ENCODE data around the gene RRAS2. TPM values are rescaled to one million over a fixed set of nuclear protein-coding genes. Genes with fewer than 3 reads are reported as not detected.

RRAS2 gene
- total and polyA plus RNA-seq, 2 donors (not counting 3 experiments of a cell fraction or from before 2014, with no cell fraction given), result 30.1 to 80.5 TPM

DNA sequence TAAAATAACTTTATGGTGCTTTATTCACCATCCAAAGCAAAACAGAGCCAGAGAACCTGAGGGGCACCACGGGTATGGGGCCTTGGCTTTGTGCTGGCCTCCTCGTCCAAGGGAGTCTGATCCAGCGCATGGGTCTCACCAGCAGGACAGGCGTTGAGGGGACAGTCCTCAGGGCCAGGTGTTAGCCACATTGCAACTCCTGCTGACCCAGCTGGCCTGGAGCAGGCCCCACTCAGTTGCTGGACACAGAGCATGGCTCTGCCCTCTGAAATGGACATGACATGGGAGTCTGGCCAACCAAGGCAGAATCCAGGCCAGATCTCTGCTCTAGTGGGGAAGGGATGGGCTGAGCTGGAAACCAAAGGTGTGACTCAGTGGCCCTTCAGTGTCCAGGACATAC lies 116.2 kb downstream of the RRAS2 start:
- intact Hi-C loops (cut with micrococcal nuclease), result no loop called here
- no peak overlapping the region for H3K4me2 ChIP-seq (ENCODE audit: insufficient read depth, low read length)
- H3K27me3 ChIP-seq (ENCODE audit: control insufficient read depth in 2 of 2, insufficient read depth in 2 of 2, low read length in 2 of 2), result peaks cover 15 to 20% of the 10 kb centered on the region in 2 experiments
- no peak overlapping the region for H2AFZ ChIP-seq (ENCODE audit: low read depth, low read length)
- H4K20me1 ChIP-seq (replicated peaks; ENCODE audit: control insufficient read depth, extremely low read depth, insufficient read depth, low read length), result no peaks in the 10 kb centered on the region
- no peak overlapping the region for H3K9ac ChIP-seq (replicated peaks; ENCODE audit: extremely low read depth, insufficient read depth, low read length)
- no peaks in the 10 kb centered on the region for H3K9me1 ChIP-seq (replicated peaks; ENCODE audit: control insufficient read depth, extremely low read depth, insufficient read depth, low read length)
- no TSS peak for BruUV-seq (replicated peaks)
- no peaks in the 10 kb centered on the region for H3K9me3 ChIP-seq (replicated peaks; ENCODE audit: control insufficient read depth, insufficient read depth, low read length)
- H3K27ac ChIP-seq (ENCODE audit: insufficient read depth, low read depth, low read length), result no peak overlapping the region
- no peak for TF ChIP-seq POLR2A (IDR thresholded peaks at IDR 0.05; ENCODE audit: low read depth, low read length)
- no peak for TF ChIP-seq POLR2AphosphoS5 (IDR thresholded peaks at IDR 0.05; ENCODE audit: insufficient read depth, low read depth, low read length)
- TF ChIP-seq, protein P1, sequence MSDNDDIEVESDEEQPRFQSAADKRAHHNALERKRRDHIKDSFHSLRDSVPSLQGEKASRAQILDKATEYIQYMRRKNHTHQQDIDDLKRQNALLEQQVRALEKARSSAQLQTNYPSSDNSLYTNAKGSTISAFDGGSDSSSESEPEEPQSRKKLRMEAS (IDR thresholded peaks at IDR 0.05; ENCODE audit: insufficient read depth, insufficient read length), result no peak
- TF ChIP-seq, protein P2, sequence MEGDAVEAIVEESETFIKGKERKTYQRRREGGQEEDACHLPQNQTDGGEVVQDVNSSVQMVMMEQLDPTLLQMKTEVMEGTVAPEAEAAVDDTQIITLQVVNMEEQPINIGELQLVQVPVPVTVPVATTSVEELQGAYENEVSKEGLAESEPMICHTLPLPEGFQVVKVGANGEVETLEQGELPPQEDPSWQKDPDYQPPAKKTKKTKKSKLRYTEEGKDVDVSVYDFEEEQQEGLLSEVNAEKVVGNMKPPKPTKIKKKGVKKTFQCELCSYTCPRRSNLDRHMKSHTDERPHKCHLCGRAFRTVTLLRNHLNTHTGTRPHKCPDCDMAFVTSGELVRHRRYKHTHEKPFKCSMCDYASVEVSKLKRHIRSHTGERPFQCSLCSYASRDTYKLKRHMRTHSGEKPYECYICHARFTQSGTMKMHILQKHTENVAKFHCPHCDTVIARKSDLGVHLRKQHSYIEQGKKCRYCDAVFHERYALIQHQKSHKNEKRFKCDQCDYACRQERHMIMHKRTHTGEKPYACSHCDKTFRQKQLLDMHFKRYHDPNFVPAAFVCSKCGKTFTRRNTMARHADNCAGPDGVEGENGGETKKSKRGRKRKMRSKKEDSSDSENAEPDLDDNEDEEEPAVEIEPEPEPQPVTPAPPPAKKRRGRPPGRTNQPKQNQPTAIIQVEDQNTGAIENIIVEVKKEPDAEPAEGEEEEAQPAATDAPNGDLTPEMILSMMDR (IDR thresholded peaks at IDR 0.05; ENCODE audit: extremely low read depth in 1 of 2, insufficient read depth in 1 of 2, low read depth in 1 of 2, low read length in 2 of 2), result no peak
- TF ChIP-seq GATA2 (IDR thresholded peaks at IDR 0.05; ENCODE audit: insufficient read depth, insufficient read length, low read depth, low read length), result no peak
- no peak for TF ChIP-seq JUN (IDR thresholded peaks at IDR 0.05; ENCODE audit: borderline replicate concordance, insufficient read depth, insufficient read length, low read depth)
- no peak for TF ChIP-seq EZH2 (IDR thresholded peaks at IDR 0.05; ENCODE audit: borderline replicate concordance, low read depth, low read length, severe bottlenecking)
- no peak for TF ChIP-seq FOS (IDR thresholded peaks at IDR 0.05; ENCODE audit: borderline replicate concordance, insufficient read depth, low read length)
- TF ChIP-seq MYC (IDR thresholded peaks at IDR 0.05; ENCODE audit: low read depth, low read length), result no peak
- H3K4me1 ChIP-seq (ENCODE audit: control insufficient read depth, extremely low read depth, insufficient read depth, low read length), result no peaks in the 10 kb centered on the region
- dilution Hi-C loops (cut with MboI; ENCODE audit: extremely low pct_ligation_motif_present, low sequenced_read_pairs), result no loop called here
- H3K79me2 ChIP-seq (ENCODE audit: control insufficient read depth, insufficient read depth, low read length), result no peaks in the 10 kb centered on the region
- CTCF ChIA-PET, result no interaction called here
- FAIRE-seq, result no peak
- no peak for DNase-seq (ENCODE audit: low read depth, low spot score)
- H3K36me3 ChIP-seq (ENCODE audit: control insufficient read depth in 2 of 2, extremely low read depth in 1 of 2, insufficient read depth in 2 of 2, low read length in 2 of 2), result no peaks in the 10 kb centered on the region
- no peak overlapping the region for H3K4me3 ChIP-seq (replicated peaks in 1 of 3; ENCODE audit: insufficient read depth in 1 of 3, low read depth in 1 of 3, low read length in 3 of 3)
- POLR2A ChIA-PET, result no interaction called here

Measured in endothelial cell of umbilical vein (primary cell).